HG03442 (cell line): ENCODE results near the gene NAIF1.

Source experiments
- ATAC-seq: cut with Tn5 transposase; IDR thresholded peaks from one replicate; pipeline ENCODE4 v1.9.1; 2021; ENCODE audit warnings: mild to moderate bottlenecking, moderate library complexity; ENCODE audit not compliant: unreplicated experiment

NAIF1 gene

DNA sequence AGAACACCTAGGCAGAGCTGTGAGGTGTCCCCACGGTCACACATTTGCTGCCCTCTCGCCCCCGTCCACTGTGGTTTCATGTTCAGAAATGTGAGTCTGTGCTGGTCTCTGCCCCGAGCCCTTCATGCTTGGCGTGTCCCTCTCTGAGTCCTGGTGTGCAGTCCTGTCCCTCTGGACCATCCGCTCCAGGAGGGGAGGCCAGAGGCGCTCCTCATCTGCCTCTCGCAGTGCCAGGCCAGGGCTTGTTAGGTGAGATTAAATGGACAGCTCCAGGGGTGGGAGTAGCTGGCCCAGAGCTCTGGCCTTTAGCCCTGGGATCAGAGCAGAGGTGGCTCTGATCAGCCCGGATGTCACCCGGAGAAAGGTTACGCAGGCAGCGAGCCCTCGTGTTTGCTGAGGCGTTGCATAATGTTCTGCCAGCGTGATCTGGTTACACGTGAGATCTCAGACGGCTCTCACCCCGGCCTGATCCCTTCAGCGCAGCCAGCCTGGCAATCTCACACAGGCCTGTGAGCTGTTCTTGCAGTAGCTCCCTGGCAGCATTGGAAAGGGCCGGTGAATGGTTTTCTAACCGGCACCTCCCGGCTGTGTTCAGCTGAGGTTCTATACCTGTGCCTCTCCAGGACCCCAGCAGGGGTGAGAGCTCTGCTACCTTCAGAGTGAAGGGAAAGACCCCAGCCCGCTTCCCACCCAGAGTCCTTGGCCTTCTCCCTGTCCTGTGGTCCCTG is 35.9 kb upstream of the NAIF1 start:
- no peak for ATAC-seq

DNA sequence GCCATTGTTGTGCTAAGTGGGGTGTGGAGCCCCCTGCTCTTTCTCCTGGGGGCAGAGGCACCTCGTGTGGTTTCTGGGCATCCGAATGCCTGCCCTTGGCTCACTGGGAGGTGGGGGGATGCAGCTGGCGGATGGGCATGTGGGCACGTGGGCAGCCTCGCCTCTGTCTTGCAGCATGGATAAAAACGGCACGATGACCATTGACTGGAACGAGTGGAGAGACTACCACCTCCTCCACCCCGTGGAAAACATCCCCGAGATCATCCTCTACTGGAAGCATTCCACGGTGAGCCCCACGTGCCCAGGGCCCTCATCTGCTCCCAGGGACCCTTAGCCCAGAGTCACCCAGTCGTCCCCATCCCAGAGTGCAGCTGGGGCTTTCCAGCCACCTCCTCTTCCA is 35.1 kb upstream of the NAIF1 start:
- no peak for ATAC-seq

DNA sequence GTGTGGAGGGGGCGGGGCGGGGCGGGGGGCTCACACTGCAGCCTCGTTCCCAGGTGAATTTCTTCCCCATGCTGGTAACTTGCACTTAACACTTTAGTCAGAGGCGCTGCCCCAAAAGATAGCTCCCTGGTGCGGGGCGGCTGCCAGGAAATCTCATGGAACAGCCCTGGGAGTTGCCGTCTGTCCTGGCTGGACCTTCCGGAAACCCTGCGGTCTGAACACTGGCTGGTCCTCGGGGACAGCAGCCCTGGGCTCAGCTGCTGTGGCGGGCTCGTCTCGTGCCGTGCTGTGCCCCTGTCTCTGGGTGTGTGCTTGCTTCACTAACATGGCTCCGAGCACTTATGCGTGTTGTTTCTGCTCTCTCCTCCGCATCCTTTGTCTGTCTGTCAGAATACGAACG is 34.6 kb upstream of the NAIF1 start:
- no peak for ATAC-seq

DNA sequence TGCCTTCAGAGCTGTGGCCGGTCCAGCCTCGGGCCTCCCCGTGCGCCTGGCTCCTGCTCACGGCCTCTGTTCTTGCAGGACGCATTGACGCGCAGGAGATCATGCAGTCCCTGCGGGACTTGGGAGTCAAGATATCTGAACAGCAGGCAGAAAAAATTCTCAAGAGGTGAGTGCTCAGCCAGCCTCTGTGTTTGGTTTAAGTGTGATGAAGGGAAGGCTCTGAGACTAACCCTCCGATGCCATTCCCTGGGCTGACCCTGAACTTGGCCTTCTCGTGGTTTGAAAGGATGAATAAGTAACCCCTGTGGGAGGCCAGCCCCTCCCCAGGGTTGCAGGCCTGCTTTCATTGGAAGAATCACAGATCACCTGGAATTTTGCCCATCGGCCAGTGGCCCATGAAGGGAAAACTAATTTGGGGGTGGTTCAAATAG is 34.1 kb upstream of the NAIF1 start:
- no peak for ATAC-seq

DNA sequence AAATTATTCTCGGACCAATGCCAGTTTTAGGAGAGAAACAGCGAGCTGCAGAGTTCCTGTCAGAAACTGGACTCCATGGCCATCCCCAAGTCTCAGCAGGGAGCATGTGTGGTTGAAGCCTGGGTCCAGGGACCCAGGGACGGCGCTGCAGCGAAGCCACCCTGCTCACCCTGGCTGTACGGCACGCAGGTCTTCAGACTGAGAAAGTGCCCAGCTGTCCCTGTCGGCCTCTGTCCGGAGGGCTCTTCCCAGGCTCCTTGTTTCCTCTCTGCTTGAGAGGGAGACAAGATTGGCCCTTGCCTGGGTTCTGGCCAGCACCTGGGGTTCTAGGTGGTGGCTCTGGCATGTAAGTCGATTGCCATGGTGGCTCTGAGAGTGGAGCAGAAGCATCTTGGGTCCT is 33.5 kb upstream of the NAIF1 start:
- ATAC-seq = no peak

DNA sequence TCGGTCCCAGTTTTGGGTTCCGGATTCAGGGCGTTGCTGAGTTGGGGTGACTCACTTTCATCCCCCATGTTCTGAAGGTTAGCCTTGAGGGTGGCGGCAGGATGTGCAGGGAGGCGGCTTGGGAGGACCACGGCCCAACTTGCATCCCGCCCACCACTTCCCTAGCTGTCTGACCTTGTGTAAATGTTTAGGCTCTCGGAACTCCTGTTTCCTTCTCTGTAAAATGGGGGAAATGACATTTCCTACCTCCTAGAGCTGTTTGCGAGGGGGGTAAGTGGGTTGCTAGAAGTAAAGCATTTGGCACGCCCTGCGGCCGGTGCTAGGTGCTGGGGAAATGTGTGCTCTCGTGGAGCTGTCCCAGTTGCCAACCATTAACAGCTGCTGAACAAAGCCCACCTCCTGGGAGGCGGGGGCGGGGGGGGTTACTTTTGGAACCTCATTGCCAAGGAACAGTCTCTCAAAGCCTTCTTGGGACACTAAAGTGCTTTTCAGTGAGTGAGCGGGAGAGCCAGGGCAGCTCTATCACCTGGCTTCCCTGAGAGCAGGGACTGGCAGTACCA is 32.9 kb upstream of the NAIF1 start:
- ATAC-seq = no peak

DNA sequence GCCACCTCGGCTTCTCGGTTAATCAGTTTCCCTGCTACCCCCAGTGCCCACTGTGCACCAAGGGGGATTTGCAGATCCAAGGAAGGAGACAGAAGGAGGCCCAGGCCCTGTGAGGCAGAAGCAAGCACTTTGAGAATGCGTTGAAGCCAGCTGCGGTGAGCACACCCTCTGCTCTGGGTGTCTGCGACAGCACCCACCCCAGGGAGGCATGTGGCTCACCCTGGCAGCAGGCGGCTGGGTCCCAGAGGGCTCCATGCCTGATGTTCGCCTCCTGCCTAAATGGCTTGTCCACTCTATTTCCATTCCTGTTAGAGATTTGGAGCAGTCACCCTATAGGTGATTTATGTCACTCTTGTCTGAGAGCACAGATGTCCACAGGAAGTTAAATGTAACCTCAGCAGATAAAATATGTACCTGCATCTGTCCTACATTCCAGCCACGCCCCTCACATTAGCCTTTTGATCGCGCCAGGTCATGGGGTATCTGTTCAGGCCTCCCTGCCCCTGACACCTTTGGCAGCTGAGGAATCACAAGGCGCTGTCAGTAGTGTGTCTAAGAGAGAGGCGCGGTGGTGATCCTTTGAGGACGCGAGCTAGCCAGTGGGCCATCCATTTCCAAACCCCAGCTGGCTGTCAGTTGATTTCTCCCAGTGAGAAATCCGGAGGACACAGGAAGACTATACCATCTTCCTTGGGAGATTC is 32.3 kb upstream of the NAIF1 start:
- ATAC-seq = no peak

DNA sequence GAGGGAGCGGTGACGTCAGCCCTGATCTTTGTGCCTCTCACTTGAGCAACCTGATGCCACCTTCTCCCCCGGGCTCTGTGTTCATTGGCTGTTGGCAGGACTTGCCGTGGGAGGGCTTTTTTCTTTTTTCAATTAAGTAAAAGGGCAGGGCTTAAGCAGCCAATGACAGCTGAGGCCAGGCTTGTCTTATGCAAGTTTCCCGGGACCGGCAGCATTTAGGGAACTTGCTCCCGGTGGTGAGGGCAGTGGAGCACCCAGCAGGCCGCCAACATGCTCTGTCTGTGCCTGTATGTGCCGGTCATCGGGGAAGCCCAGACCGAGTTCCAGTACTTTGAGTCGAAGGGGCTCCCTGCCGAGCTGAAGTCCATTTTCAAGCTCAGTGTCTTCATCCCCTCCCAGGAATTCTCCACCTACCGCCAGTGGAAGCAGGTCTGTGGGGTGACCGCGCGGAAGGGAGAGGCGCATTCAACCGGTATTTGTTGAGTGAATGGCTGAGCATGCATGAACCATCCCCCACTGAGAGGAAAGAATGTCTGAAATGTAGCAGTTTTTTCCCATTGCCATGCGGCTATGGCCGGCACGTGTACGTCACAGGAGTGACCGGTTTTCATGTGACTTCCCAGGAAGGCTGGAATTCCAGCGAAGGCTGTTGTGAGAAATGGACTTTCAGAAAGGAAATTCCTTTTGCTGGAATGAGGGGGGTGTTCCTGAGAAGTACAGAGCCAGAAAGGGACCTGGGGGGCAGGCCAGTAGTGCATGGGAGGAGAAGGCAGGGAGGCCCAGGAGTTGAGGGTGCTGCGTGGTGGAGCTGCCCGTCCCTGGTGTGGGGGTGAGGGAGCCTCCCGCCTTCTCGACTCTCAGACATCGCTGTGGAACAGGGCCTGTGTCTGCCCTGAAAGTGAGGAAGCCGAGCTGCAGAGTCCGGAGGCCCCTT is 31.4 kb upstream of the NAIF1 start:
- ATAC-seq = no peak

DNA sequence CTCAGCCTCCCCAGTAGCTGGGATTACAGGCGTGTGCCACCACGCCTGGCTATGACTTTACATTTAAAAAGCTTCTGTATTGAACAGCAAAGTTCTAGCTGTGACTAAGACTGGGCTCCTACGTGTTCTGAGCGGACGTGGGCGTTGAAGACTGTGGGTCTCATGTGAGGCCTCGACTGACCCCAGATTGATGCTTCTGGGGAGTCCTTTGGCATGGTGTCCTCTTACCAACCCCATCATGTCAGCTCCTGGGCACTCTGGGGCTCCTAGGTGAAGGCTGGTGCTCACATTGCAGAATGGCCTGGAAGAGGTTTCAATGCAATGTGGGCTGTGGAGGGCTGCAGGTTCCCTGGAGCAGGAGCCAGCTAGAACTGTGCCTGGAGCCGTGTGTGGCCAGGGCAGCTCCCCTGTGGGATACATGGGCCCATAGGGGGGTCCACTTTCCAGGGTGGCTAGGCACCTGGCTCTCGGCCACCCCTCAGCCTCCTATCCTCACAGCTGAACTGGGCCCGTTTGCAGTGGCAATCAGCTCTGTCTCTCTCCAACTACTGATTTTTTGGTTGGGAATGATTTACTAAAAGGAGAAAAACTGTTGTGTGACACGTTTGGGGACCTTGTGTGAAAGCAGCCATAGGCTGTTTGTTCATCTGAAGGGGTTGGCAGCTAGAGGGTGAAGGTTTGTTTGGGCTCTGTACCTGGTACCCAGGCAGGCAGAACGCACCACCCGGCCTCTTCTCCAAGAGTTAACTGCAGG is 30.6 kb upstream of the NAIF1 start:
- no peak for ATAC-seq

DNA sequence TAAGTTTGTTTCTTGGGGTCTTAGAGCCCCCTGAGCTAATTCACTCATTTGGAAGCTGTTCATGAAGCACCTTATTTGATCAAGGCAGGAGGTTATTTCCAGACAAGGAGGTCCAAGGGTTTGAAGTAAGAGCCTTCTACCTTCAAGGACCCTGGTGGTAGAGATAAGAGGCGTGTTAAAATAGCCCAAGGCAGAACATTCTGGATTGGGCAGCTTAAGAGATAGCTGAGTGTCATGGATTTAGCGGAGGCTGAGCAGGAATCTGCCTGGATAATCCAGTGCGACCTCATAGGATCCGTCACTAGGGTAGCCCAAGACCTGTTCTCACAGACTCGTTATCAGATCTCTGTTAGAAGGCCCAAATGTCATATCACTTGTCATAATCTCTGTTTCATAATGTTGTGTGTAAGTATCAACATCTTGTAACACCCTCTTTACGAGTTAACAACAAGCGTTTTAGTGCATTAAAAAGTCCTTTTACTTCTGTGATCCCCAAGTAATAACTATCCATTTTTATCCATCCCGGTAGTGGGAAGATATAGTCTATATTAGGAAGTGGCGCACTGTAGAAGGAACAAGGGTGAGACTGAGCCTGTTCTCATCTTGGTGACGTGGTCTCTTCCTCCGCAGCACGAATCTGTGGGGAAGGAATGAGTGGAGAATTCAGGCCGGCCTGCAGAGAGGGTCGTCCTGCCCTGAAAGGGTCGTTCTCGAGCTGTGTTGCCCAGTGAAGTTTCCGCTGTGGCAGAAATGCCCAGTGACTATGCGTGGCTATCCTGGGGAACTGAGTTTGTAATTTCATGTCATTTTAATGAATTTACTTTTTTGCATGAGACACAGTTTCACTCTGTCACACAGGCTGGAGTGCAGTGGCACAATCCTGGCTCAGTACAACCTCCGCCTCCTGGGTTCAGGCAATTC is 29.8 kb upstream of the NAIF1 start:
- no peak for ATAC-seq

DNA sequence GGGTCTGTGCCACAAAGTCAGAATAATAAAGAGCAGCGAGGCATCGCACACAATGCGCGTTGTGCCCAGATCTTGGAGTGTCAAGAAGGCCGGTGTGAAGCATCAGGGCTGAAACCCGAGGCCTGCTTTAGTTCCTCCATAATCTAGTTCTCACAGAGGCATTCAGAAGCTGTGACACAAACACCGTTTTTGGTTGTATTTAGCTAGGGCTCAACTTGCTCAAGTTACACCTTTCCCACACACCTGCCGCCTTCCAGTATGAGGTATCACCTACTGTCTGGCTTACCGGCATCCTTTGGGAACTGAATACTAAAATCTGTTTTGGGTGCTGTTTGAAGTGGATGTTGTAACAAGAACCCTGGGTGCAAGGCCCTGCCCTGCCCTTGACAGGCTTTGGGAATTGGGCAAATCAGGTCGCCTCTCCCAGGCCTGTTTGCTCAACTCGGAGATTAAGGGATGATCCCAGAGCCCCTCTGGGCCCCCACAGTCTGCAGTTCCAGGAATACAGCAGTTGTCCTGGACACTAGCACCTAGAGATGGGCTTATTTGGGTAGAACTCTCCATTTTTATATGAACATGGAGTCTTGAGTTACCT is 27.9 kb upstream of the NAIF1 start:
- no peak for ATAC-seq

DNA sequence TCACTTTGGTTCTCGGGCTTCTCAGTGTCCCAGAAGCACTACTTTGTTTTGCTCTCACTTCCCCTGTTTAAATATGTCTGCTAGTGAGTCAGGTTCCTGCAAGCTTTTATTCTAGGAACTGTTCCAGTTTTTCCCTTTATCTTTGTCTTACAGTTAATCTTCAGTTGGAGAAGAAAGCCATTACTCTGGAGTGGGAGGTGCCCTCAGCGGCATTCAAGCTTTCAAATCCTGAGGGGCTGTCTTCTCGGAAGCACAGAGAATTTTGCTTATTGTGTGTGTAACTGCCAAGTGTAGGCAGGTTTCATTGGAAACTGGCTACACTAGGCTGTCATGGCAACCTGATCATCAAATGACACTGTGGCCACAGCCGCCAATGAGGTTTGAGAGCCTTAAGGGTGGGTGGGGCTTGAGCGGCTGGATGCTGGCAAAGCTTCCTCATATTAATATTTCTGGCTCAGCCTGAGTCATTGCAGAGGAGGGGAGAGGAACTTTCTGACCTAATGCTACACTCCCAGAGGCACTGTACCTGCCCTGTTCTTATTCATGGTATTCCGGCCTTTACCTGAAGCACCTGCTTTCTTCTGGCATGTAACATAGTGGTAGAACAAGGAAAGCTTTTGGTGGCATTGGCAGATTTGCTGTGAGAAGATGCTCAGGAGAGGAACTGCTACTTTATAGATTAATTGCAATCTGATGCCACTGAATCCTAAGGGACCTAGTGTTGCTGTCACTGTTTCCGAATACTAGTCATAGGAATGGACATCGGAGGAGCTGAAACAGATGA is 27.2 kb upstream of the NAIF1 start:
- peak; percentile 78 for ATAC-seq

DNA sequence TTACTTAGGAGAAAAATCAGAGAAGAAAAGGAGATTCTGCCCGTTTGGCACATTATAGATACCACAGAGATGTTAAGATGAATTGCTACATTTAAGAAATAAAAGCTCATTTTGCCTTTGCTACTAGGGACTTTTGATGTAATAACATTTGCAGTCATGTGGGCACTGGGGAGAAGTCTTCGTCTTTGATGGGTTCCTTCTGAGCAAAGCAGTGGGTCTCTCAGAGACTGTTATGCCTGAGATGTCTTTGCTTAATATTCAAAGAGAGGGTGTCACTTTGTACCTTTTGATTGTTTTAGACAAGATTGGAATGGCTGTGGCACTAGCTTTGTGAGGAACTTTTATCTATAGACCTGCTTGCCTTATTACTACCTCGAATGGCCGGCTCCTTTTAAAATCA is 25.9 kb upstream of the NAIF1 start:
- no peak for ATAC-seq

DNA sequence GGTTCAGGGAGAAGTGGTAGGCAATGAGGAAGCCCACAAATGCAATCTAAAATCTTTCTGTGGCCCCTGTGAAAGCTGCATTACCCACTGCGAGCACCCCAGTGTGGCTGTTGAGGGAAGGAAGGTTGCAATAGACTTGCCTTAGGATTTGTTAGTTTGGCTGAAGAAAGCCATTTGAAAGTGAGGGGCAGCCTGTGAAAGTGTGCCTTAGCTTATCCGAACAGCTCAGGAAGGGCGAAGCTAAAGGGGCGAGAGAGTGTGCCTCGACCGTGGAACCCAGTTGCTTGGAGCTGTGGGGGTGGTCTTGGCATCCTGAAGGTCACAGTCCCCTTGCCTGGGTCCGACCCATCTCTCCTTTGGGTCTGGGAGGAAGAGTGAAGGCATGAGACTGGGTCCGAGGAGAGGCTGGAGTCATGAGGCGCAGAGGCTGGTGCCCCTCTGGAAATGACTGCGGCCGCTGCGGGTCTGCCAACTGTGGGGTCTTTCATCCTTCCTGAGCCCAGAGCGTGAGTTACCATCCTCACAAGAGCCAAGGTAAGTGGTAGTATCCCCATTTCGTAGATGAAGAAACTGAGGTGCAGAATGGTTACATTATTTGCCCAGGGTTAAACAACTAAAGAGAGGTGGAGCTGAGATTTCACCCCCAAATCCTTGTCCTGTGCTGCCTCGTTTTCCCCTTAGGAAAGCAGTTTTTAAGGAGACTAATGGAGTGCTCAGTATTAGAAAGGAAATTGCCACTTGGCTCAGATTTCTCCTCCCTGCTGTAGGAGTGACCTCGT is 25.3 kb upstream of the NAIF1 start:
- ATAC-seq = no peak

DNA sequence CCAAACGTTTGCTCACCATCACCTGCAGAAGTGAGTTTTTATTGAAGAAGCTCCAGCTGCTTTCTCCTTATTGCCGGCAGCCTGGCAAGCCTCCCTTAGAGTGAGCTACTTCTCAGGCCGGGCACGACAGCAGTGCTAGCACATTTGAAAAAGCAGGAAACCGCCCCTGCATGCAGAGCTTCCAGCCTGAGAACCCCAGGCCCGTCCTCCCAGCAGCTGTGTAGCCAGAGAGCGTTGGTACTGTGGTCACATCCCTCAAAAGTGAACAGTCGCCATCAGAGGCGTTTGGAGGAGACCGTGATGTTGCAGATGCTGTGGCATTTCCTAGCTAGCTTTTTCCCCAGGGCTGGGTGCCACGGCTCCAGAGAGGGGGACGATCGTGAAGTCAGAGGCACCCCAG is 24.5 kb upstream of the NAIF1 start:
- no peak for ATAC-seq

DNA sequence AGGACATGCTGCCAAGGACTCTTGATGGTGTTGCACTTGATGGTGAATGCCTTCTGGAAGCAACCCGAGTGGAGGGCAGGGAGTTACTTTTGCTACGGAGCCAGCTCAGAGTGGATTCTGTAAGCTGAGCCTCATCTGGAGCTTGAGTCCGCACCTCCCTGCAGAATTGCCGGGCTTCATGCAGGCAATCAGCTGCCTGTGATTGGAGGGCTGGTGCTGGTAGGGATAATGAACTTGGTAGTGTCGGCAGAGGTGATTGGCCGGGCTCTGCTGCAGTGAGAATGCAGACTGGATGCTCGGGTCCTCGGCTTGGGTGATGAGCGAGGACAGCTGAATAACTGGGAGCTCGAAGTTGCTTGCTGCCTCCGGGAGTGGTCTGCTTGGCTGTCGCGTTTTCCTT is 24.0 kb upstream of the NAIF1 start:
- ATAC-seq = no peak

DNA sequence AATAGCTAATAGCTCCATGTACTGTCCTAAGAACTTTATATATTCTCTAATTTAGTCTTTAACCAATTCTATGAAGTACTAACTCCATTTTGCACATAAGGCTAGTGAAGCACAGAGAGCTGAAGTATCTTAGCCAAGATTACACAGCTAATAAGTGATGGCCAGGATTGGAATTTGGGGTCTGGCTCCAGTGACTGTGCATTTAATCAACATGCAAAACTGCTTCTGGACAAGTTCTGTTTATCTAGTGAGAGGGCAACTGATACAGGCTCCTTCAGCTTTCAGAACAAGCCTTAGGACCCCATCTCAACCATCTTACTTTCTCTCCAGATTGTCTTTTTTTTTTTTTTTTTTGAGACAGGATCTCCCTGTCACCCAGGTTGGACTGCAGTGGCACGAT is 22.2 kb upstream of the NAIF1 start:
- no peak for ATAC-seq
